ENCODE results near the gene MDC1.

The MDC1 gene

DNA sequence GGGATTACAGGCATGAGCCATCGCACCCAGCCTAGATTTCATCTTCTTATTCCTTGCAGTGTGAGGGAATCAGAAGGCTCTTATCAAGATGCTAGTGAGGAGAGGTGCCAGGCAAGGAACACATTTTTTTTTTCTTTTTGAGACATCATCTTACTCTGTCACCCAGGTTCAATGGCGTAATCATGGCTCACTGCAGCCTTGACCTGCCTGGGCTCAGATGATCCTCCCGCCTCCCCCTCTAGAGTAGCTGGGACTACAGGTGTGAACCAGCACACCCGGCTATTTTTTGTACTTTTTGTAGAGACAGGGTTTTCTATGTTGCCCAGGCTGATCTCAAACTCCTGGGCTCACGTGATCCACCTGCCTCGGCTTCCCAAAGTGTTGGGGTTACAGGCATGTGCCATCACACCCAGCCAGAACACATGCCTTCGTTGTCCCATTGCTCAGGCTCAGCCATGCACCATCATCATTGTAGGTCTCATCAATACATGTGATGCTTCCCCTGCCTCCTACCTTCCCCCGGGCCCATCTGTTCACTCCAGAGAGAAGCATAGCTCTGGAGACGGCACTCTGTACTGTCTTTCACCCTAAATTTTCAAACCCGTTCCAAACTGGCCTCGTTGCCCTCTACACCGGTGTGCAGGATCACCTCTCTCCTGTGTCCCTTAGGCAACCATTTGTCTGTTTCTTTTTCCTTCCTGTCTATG, 15.3 kb upstream of the MDC1 start:
- no peak for DNase-seq
- Mint-ChIP-seq H3K4me3 (no peak overlapping the region), H3K36me3 (ENCODE audit: low read depth) (peaks cover 47% of the 10 kb centered on the region), H3K27me3 (ENCODE audit: low read depth, poor library complexity) (peaks cover 3% of the 10 kb centered on the region), H3K27ac (no peak overlapping the region), H3K9me3 (no peaks in the 10 kb centered on the region), H3K4me1 (peaks cover 12% of the 10 kb centered on the region)
- TF ChIP-seq CTCF (IDR thresholded peaks at IDR 0.05) = no peak

DNA sequence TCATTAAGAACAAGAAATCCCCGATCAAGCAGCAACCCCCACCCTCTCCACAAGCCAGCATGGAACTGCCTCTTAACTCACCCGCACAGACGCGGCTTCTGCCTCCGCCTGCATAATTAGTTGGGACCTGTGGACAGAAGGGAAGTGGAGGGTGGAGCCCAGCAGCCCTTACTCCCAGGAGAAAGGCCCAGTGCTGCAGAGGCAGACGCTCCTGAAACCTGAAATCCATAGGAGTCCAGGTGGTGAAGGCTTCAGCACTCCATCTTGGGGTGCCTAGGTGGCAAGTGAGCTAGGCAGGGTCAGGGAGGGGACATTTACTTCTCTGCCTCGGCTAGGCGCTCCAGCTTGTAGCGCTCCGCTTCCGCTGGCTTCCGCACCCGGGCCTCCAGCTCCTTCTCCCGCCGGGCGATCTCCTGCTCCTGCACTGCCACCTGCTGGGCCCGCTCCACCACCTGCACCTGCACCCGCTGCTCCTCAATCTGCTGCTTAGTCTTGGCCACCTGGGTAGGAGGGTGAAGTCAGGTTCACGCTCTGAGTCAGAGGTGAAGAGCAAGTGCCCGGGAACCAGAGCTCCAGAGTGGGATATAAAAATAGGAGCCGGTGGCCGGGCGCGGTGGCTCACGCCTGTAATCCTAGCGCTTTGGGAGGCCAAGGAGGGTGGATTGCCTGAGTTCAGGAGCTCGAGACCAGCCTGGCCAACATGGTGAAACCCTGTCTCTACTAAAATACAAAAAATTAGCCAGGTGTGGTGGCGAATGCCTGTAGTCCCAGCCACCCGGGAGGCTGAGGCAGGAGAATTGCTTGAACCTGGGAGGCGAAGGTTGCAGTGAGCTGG, 13.7 kb upstream of the MDC1 start:
- TF ChIP-seq CTCF (IDR thresholded peaks at IDR 0.05) = peak; percentile 55
- Mint-ChIP-seq H3K27ac (no peak overlapping the region), H3K27me3 (ENCODE audit: low read depth, poor library complexity) (no peaks in the 10 kb centered on the region), H3K9me3 (no peaks in the 10 kb centered on the region), H3K4me1 (peaks cover 6% of the 10 kb centered on the region), H3K36me3 (ENCODE audit: low read depth) (peaks cover 33% of the 10 kb centered on the region), H3K4me3 (no peak overlapping the region)
- peak; percentile 80 for DNase-seq

DNA sequence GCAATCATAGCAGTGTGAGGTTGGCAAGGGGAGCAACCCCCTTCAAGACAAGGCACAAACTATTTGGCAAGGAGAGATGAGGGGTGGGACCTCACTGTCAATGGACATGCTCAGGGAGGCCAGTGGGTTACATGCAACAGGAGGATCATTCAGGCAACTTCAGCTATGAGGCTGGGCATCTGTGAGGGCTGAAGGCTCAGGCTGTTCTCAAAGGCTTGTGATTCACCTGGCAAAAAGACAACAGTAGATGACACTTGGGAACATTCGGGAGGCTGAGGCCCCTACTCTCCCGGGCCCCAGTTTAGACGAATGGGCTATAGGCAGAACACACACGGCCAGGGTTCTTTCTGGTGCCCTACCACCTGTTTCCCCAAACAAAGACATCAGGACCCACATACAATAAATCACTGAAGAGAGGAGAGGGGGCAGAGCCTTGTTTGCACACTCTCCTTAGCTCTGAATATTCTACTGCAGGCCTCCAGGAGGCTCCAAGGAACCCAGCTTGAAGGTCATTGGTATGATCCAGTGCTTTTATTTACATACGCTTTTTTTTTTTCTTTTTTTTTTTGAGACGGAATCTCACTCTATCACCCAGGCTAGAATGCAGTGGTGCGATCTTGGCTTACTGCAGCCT, 11.0 kb upstream of the MDC1 start:
- H3K9me3 Mint-ChIP-seq = no peaks in the 10 kb centered on the region
- no peak for DNase-seq
- H3K27me3 Mint-ChIP-seq (ENCODE audit: low read depth, poor library complexity) = no peaks in the 10 kb centered on the region
- peaks cover 42% of the 10 kb centered on the region for H3K36me3 Mint-ChIP-seq (ENCODE audit: low read depth)
- H3K4me3 Mint-ChIP-seq = no peak overlapping the region
- no peak for TF ChIP-seq CTCF (IDR thresholded peaks at IDR 0.05)
- peaks cover 30% of the 10 kb centered on the region for H3K4me1 Mint-ChIP-seq
- peak overlapping the region; percentile 88 for H3K27ac Mint-ChIP-seq

- Mint-ChIP-seq H3K4me3 (no peak overlapping the region), H3K4me1 (peaks cover 38% of the 10 kb centered on the region), H3K27ac (peak overlapping the region; percentile 78), H3K9me3 (no peaks in the 10 kb centered on the region), H3K36me3 (ENCODE audit: low read depth) (peaks cover 45% of the 10 kb centered on the region), H3K27me3 (ENCODE audit: low read depth, poor library complexity) (peaks cover 3% of the 10 kb centered on the region)
- no peak for TF ChIP-seq CTCF (IDR thresholded peaks at IDR 0.05)
- DNase-seq = no peak
These were observed 9.7 kb upstream of the MDC1 start for GRCh38 chr6:30726506-30727413.

- peak overlapping the region; percentile 90 for H3K27ac Mint-ChIP-seq
- peaks cover 52% of the 10 kb centered on the region for H3K36me3 Mint-ChIP-seq (ENCODE audit: low read depth)
These were observed 8.8 kb upstream of the MDC1 start for GRCh38 chr6:30725713-30726505.

More at GRCh38 chr6:30725713-30726505, 8.8 kb upstream of the MDC1 start:
- DNase-seq = no peak
- no peak overlapping the region for H3K4me3 Mint-ChIP-seq
- no peak for TF ChIP-seq CTCF (IDR thresholded peaks at IDR 0.05)
- peaks cover 3% of the 10 kb centered on the region for H3K27me3 Mint-ChIP-seq (ENCODE audit: low read depth, poor library complexity)
- H3K9me3 Mint-ChIP-seq = no peaks in the 10 kb centered on the region
- H3K4me1 Mint-ChIP-seq = peaks cover 36% of the 10 kb centered on the region

Data from nephron progenitor cell (in vitro differentiated cells).